A673 (cell line): ENCODE results near the gene SOX6. TPM values are rescaled to one million over a fixed set of nuclear protein-coding genes. Genes with fewer than 3 reads are reported as not detected.

Experiments used
- Bru-seq: library from RNA; stranded (reverse); fragments of 400-500 nt; gene quantifications from one replicate; lab custom pipeline; 2021; lab: Mats Ljungman, UMichigan
- BruChase-seq, 2 experiments: library from RNA; stranded (reverse); fragments of 400-500 nt; gene quantifications; one replicate each; lab custom pipeline; 2021; lab: Mats Ljungman, UMichigan
- BruUV-seq: library from RNA; stranded (reverse); fragments of 400-500 nt; replicated peaks from 2 replicates; lab custom pipeline; 2021; lab: Mats Ljungman, UMichigan
- CTCF ChIA-PET: fragments of 300-600 bp; sonication (Branson Sonifier 250); formaldehyde crosslinking; loops from one replicate; lab custom pipeline; 2022; ENCODE audit warnings: antibody characterized with exemption; lab: Charles Lee
- POLR2A ChIA-PET: fragments of 300-600 bp; sonication (Branson Sonifier 250); formaldehyde crosslinking; loops from one replicate; lab custom pipeline; 2022; ENCODE audit warnings: antibody characterized with exemption; ENCODE audit not compliant: low non-redundant PET; lab: Charles Lee
- DNase-seq: peaks from one replicate; pipeline ENCODE4 v3.0.0-alpha.2; 2015; ENCODE audit warnings: low spot score
- H3K27ac ChIP-seq: fragments of 200-600 bp; sonication (generic); 2 replicates; pipeline ENCODE4 v1.5.1; 2016; ENCODE audit warnings: mixed run types, low read depth, mild to moderate bottlenecking, mixed read lengths, antibody characterized with exemption, low read length; ENCODE audit not compliant: poor library complexity, severe bottlenecking
- H3K27me3 ChIP-seq: fragments of 200-600 bp; sonication (generic); replicated peaks from 2 replicates; pipeline ENCODE4 v1.6.1; 2017; ENCODE audit warnings: mixed run types, low read depth, mild to moderate bottlenecking, mixed read lengths, antibody characterized with exemption, low read length; ENCODE audit not compliant: insufficient read depth, poor library complexity
- H3K36me3 ChIP-seq: fragments of 200-600 bp; sonication (generic); 2 replicates; pipeline ENCODE4 v1.6.1; 2016; ENCODE audit warnings: mixed run types, mild to moderate bottlenecking, mixed read lengths, antibody characterized with exemption, low read length; ENCODE audit not compliant: insufficient read depth, poor library complexity, severe bottlenecking
- H3K4me1 ChIP-seq: fragments of 200-600 bp; sonication (generic); 2 replicates; pipeline ENCODE4 v1.6.1; 2017; ENCODE audit warnings: mixed run types, mild to moderate bottlenecking, mixed read lengths, antibody characterized with exemption, low read length; ENCODE audit not compliant: insufficient read depth, poor library complexity, severe bottlenecking
- H3K4me3 ChIP-seq: fragments of 200-600 bp; sonication (generic); 2 replicates; pipeline ENCODE4 v1.5.1; 2016; ENCODE audit warnings: low read depth, mixed run types, mild to moderate bottlenecking, mixed read lengths, low read length; ENCODE audit not compliant: poor library complexity, severe bottlenecking
- H3K9me3 ChIP-seq: fragments of 200-600 bp; sonication (generic); 2 replicates; pipeline ENCODE4 v1.6.1; 2016; ENCODE audit warnings: mixed run types, low read depth, mild to moderate bottlenecking, mixed read lengths, antibody characterized with exemption, low read length; ENCODE audit not compliant: poor library complexity, severe bottlenecking
- CTCF ChIP-seq: fragments of 300-800, 200-600 bp; sonication (generic); conservative IDR thresholded peaks from 2 replicates; pipeline ENCODE4 v1.5.1; 2017; ENCODE audit warnings: low read depth, mild to moderate bottlenecking, antibody characterized with exemption, low read length, moderate library complexity, mixed read lengths
- EZH2 ChIP-seq: fragments of 200-600 bp; sonication (generic); IDR thresholded peaks from 2 replicates; pipeline ENCODE4 v1.6.1; 2017; ENCODE audit warnings: borderline replicate concordance, low read depth, mild to moderate bottlenecking, mixed read lengths, antibody characterized with exemption, low read length; ENCODE audit not compliant: poor library complexity, severe bottlenecking
- intact Hi-C: fragments of 100-400 bp; cut with micrococcal nuclease; formaldehyde crosslinking; loops from one replicate; pipeline ENCODE4 v1.10.0; 2022; ENCODE audit not compliant: unreplicated experiment
- long read RNA-seq: library from polyadenylated mRNA; stranded (forward); transcript quantifications from one replicate; pipeline ENCODE4 v2.0.0, GENCODE V29; 2022
- total RNA-seq: library from RNA; stranded (reverse); gene quantifications from 2 replicates; pipeline ENCODE4 v1.2.3, GENCODE V29; 2021

Gene SOX6
- total RNA-seq (27.5 and 32.1 TPM in 2 replicates), Bru-seq, nascent RNA (percentile 82 among the genes with signal in this experiment), BruChase-seq, experiment 1, labeled RNA remaining after a 2-hour chase (percentile 71 among the genes with signal in this experiment), BruChase-seq, experiment 2, labeled RNA remaining after a 6-hour chase (percentile 61 among the genes with signal in this experiment)
- long read RNA-seq, partial matches to known transcripts, result 1 of 5 reads
- long read RNA-seq, other reads (novel, unspliced or antisense), result 4 of 5 reads

GRCh38 chr11:16356057-16356760, at the start of gene SOX6:
TSS of gene SOX6 (minus strand) at chr11:16356546. CDS start at chr11:16341248, 15,298 bp downstream.
- no TSS peak for BruUV-seq
- peak within 1 kb of the TSS; percentile 34 for H3K4me3 ChIP-seq
- ChIA-PET POLR2A (no interaction called here), CTCF (no interaction called here)
- no peaks in the 10 kb centered on the region for H3K9me3 ChIP-seq
- peak within 1 kb of the TSS; percentile 72 for H3K27ac ChIP-seq
- intact Hi-C loops, result no loop called here
- H3K36me3 ChIP-seq, result no peaks in the 10 kb centered on the region
- TF ChIP-seq EZH2, result no peak
- no peak for TF ChIP-seq CTCF
- H3K4me1 ChIP-seq, result peaks cover 45% of the 10 kb centered on the region
- H3K27me3 ChIP-seq, result no peaks in the 10 kb centered on the region
- DNase-seq, result peak; percentile 39

GRCh38 chr11:16404781-16405285, 48.5 kb upstream of the SOX6 start:
- TF ChIP-seq EZH2 (no peak), CTCF (no peak)
- H3K27ac ChIP-seq, result peak overlapping the region; percentile 37
- CTCF ChIA-PET, result no interaction called here
- intact Hi-C loops, result no loop called here
- BruUV-seq, result no TSS peak
- H3K36me3 ChIP-seq, result no peaks in the 10 kb centered on the region
- no peaks in the 10 kb centered on the region for H3K9me3 ChIP-seq
- POLR2A ChIA-PET, result no interaction called here
- peak; percentile 37 for DNase-seq
- peaks cover 48% of the 10 kb centered on the region for H3K4me1 ChIP-seq
- no peak overlapping the region for H3K4me3 ChIP-seq
- no peaks in the 10 kb centered on the region for H3K27me3 ChIP-seq

DNA sequence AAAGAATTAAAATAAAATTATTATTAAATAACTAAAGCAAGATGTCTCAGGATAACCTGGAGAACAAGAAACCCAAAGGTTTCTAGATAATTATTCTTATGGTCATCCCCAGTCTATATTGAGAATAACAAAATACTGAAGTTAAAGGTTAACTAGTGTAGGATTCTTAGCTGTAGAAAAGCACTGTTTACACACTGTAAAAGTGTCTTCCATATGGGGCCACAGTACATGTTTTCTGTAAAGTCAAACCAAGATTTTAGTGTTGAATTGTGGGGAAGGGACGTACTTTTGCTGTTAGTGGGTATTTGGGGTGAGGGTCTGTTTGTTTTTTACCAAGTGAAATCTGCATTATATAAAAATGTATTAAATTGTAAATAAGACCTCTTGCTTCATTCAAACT, 47.5 kb upstream of the SOX6 start:
- TF ChIP-seq EZH2 (no peak), CTCF (no peak)
- BruUV-seq, result no TSS peak
- Histone ChIP-seq H3K27ac (no peak overlapping the region), H3K4me3 (no peak overlapping the region), H3K27me3 (no peaks in the 10 kb centered on the region), H3K9me3 (no peaks in the 10 kb centered on the region), H3K4me1 (peaks cover 48% of the 10 kb centered on the region), H3K36me3 (no peaks in the 10 kb centered on the region)
- ChIA-PET CTCF (no interaction called here), POLR2A (no interaction called here)
- intact Hi-C loops, result no loop called here
- DNase-seq, result no peak
